ENCODE measurements around the gene GBX2. TPM values are rescaled to one million over a fixed set of nuclear protein-coding genes. Genes with fewer than 3 reads are reported as not detected.

The GBX2 gene
- total RNA-seq, 4 donors from 2014 or later = not detected

DNA sequence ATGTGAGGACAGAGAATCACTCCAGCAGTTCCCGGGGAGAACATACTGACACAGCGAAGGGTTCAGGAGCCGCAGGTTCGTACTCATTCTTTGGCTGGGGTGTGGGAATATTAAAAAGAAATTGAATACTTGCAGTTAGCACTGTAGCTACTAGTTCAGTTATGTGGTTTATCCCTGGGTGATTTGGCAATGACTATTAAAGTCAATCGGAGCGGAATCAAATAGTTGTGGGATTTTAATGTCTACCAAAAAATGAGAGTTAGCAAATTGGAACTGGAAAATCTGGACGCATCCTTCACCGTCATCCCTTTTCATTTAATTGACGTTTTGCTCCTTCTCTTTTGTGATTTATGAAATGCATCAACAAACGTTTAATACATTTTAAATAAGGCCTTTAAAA lies 50.8 kb downstream of the GBX2 start:
- no peak for TF ChIP-seq POLR2A (IDR thresholded peaks at IDR 0.05)
- TF ChIP-seq, protein P1, sequence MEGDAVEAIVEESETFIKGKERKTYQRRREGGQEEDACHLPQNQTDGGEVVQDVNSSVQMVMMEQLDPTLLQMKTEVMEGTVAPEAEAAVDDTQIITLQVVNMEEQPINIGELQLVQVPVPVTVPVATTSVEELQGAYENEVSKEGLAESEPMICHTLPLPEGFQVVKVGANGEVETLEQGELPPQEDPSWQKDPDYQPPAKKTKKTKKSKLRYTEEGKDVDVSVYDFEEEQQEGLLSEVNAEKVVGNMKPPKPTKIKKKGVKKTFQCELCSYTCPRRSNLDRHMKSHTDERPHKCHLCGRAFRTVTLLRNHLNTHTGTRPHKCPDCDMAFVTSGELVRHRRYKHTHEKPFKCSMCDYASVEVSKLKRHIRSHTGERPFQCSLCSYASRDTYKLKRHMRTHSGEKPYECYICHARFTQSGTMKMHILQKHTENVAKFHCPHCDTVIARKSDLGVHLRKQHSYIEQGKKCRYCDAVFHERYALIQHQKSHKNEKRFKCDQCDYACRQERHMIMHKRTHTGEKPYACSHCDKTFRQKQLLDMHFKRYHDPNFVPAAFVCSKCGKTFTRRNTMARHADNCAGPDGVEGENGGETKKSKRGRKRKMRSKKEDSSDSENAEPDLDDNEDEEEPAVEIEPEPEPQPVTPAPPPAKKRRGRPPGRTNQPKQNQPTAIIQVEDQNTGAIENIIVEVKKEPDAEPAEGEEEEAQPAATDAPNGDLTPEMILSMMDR (IDR thresholded peaks at IDR 0.05) = no peak
- no peak overlapping the region for H3K27ac ChIP-seq
- WGBS, 2 donors = 79 to 88% methylated on average over 10 of the region's 10 CpGs

More for the DNA sequence above, 50.8 kb downstream of the GBX2 start:
- Histone ChIP-seq H3K27me3 (no peaks in the 10 kb centered on the region), H3K4me3 (no peak overlapping the region), H3K9me3 (no peaks in the 10 kb centered on the region), H3K4me1 (no peaks in the 10 kb centered on the region), H3K36me3 (peaks cover 0 to 21% (median 0%) of the 10 kb centered on the region in 3 donors)
- intact Hi-C loops (cut with DNase I) = no loop called here
- no peak for DNase-seq

Small RNA genes within 50 kb of the gene (small RNA-seq; reads per million reads assigned to genes)
- gene RF00019 = 0 reads per million in 4 donors
- 0 reads per million in 4 donors for gene RNU1-31P

Other genes starting within 250 kb of the GBX2 start
- gene ASB18, start 96.0 kb upstream of the GBX2 start, total RNA-seq = not detected

All from esophagus squamous epithelium (tissue), 5 donors.